Measurements from ENCODE around the gene TSR3.

GRCh38 chr16:1363501-1364041 lies 11.9 kb upstream of the TSR3 start:
- TF ChIP-seq CTCF (IDR thresholded peaks at IDR 0.05) (peak in 2 of 3 experiments; percentile 31 to 50), POLR2A (IDR thresholded peaks at IDR 0.05) (no peak), POLR2AphosphoS5 (IDR thresholded peaks at IDR 0.05; ENCODE audit: insufficient read depth in 1 of 2, low read depth in 1 of 2) (no peak)
